Islet of Langerhans (tissue), 1 donor: ENCODE data around the gene ARL1.
A peak's percentile ranks its signal among the peaks of the same experiment; 100 is the strongest.
"Not testable (repeated sequence)": the region's sequence is repeated elsewhere in the genome, so short reads cannot be mapped to it uniquely, and the experiment has no call there.

ENCODE experiments used
- FAIRE-seq: peaks from one replicate; lab custom pipeline; 2011; peaks lifted over from hg19 to GRCh38; lab: Jason Lieb, UNC

The ARL1 gene

GRCh38 chr12:101407436-101408345 is at the start of gene ARL1:
ARL1 (minus strand) TSS chr12:101407772; CDS start chr12:101407645, 127 bp downstream.
- no peak for FAIRE-seq

GRCh38 chr12:101455685-101456084 is 48.1 kb upstream of the ARL1 start:
- FAIRE-seq: no peak

GRCh38 chr12:101441461-101442224 is 34.1 kb upstream of the ARL1 start:
- FAIRE-seq: no peak

- FAIRE-seq: no peak
These were observed 31.7 kb upstream of the ARL1 start for GRCh38 chr12:101439236-101439635.

GRCh38 chr12:101436136-101436535 is 28.6 kb upstream of the ARL1 start:
- no peak for FAIRE-seq

- FAIRE-seq: no peak
These were observed 22.9 kb upstream of the ARL1 start for GRCh38 chr12:101430456-101430855.

GRCh38 chr12:101424620-101425019 is 17.0 kb upstream of the ARL1 start:
- FAIRE-seq: no peak

- FAIRE-seq: not testable (repeated sequence)
These were observed 14.5 kb upstream of the ARL1 start for GRCh38 chr12:101422066-101422465.

- FAIRE-seq: no peak
These were observed 7.7 kb upstream of the ARL1 start for GRCh38 chr12:101415228-101415627.

- peak; percentile 99 for FAIRE-seq
These were observed 7.1 kb upstream of the ARL1 start for GRCh38 chr12:101414533-101415119.

GRCh38 chr12:101410169-101410568 is 2.6 kb upstream of the ARL1 start:
- not testable (repeated sequence) for FAIRE-seq

GRCh38 chr12:101407049-101407435 is 530 bp downstream of the ARL1 start:
- no peak for FAIRE-seq

GRCh38 chr12:101391181-101391580 is 16.4 kb downstream of the ARL1 start:
- not testable (repeated sequence) for FAIRE-seq

- FAIRE-seq: no peak
These were observed 28.4 kb downstream of the ARL1 start for GRCh38 chr12:101379149-101379548.

- FAIRE-seq: peak; percentile 30
These were observed 32.0 kb downstream of the ARL1 start for GRCh38 chr12:101375573-101375972.

- FAIRE-seq: no peak
These were observed 35.1 kb downstream of the ARL1 start for GRCh38 chr12:101372431-101372830.

- FAIRE-seq: no peak
These were observed 39.6 kb downstream of the ARL1 start for GRCh38 chr12:101368016-101368415.

GRCh38 chr12:101361455-101361854 is 46.1 kb downstream of the ARL1 start:
- FAIRE-seq: no peak

- no peak for FAIRE-seq
These were observed 50.8 kb downstream of the ARL1 start for GRCh38 chr12:101356794-101357193.

- no peak for FAIRE-seq
These were observed 55.9 kb downstream of the ARL1 start for GRCh38 chr12:101351682-101352081.

- no peak for FAIRE-seq
These were observed 63.7 kb downstream of the ARL1 start for GRCh38 chr12:101343893-101344292.
